PC-9 (cell line): ENCODE measurements around the gene COA6.

ENCODE experiments used
- CTCF ChIP-seq: fragments of 200-600 bp; sonication (generic); conservative IDR thresholded peaks from 2 replicates; pipeline ENCODE4 v1.6.1; 2017; ENCODE audit warnings: mixed run types, antibody characterized with exemption, mild to moderate bottlenecking, moderate library complexity
- EZH2 ChIP-seq: fragments of 200-600 bp; sonication (generic); IDR thresholded peaks from 2 replicates; pipeline ENCODE4 v1.8.0; 2017; ENCODE audit warnings: antibody characterized with exemption, low read depth

DNA sequence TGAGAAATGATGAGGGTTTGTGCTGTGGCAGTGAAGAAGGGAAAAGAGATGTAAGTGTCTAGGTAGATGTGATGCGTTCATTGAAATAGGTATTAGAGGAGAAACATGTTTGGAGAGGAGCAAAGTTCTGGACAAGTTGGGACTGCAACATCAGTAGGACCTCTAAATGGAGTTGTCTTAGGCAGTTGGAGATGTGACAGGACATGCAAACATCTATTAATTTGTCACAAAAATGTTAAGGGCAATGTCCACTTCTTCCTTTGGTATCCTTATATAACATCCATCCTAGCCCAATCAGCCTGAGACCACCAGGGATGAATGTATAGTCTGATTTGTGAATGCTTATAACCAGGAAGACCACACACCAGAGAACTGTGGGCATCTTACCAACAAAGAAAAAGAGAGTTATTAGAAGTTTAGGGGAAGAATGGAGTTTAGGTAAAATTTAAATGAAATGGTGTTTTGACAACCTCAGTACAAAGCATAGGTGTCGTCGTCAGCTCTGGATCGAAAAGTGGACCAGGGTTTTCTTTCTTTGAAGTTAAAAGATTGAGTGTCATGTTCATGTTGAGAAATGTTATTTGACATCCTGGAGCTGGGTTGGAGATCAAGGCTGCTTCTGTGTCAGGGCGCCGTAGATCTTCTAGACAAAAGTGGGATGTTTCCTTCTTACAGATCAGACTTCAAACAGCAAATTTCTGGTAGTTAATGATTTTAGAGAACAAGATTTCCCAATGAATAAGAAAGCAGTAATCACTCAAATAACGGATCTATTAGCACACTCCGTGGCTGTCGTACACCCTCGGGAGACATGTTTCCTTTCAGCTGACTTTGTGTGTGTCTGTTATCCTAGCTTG lies 8.7 kb downstream of the COA6 start:
- TF ChIP-seq CTCF (no peak), EZH2 (no peak)
